Activated CD8-positive, alpha-beta memory T cell treated with anti-CD3 and anti-CD28 coated beads, Interleukin-2, amount 10 ng/mL, durations not matched to agents 7 days and 5 days (primary cell): ENCODE results near the gene MAGOH. TPM values are rescaled to one million over a fixed set of nuclear protein-coding genes. Genes with fewer than 3 reads are reported as not detected.
"Not testable (repeated sequence)": the region's sequence is repeated elsewhere in the genome, so short reads cannot be mapped to it uniquely, and the experiment has no call there.

Experiments used
- ATAC-seq: fragments of 150-1000 bp; cut with Tn5 transposase; one replicate; pipeline ENCODE4 v1.10.0; 2021; ENCODE audit warnings: moderate library complexity
- CTCF ChIA-PET: fragments of 350-600 bp; sonication (Branson Sonifier 250); formaldehyde crosslinking; loops from one replicate; lab custom pipeline; 2021; ENCODE audit warnings: antibody characterized with exemption; lab: Charles Lee
- DNase-seq: peaks from one replicate; pipeline ENCODE4 v3.0.0-alpha.2; 2020
- H3K27ac Mint-ChIP-seq: one replicate; pipeline ENCODE4 v1.8.0; 2021; ENCODE audit warnings: mild to moderate bottlenecking, mixed read lengths
- H3K27me3 Mint-ChIP-seq: one replicate; pipeline ENCODE4 v1.8.0; 2021; ENCODE audit warnings: mixed read lengths
- H3K36me3 Mint-ChIP-seq: one replicate; pipeline ENCODE4 v1.8.0; 2021; ENCODE audit warnings: mild to moderate bottlenecking, mixed read lengths
- H3K4me1 Mint-ChIP-seq: one replicate; pipeline ENCODE4 v1.8.0; 2021; ENCODE audit warnings: mixed read lengths
- H3K4me3 Mint-ChIP-seq: one replicate; pipeline ENCODE4 v1.8.0; 2021; ENCODE audit warnings: mild to moderate bottlenecking, moderate library complexity, mixed read lengths
- H3K9me3 Mint-ChIP-seq: one replicate; pipeline ENCODE4 v1.8.0; 2022; ENCODE audit warnings: low read depth, mixed read lengths
- total RNA-seq, 2 experiments: library from RNA; stranded (reverse); gene quantifications; one replicate each; pipeline ENCODE4 v1.2.3, GENCODE V29; 2021

Gene MAGOH
- total RNA-seq, 2 experiments from 2014 or later = 72.9 to 80.1 TPM

DNA sequence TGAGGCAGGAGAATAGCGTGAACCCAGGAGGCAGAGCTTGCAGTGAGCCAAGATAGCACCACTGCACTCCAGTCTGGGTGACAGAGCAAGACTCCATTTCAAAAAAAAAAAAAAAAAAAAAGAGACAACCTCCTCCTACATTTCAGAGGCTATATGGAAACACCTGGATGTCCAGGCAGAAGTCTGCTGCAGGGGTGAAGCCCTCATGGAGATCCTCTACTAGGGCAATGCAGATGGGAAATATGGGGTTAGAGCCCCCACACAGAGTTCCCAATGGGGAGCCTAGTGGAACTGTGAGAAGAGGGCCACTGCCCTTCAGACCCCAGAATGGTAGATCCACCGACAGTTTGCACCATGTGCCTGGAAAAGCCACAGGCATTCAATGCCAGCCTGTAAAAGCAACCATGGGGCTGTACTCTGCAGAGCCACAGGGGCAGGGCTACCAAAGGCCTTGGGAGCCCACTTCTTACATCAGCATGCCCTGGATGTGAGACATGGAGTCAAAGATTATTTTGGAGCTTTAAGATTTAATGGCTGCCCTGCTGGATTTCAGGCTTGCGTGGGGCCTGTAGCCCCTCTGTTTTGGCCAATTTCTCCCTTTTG is 32.1 kb downstream of the MAGOH start:
- H3K27me3 Mint-ChIP-seq = not testable (repeated sequence)

DNA sequence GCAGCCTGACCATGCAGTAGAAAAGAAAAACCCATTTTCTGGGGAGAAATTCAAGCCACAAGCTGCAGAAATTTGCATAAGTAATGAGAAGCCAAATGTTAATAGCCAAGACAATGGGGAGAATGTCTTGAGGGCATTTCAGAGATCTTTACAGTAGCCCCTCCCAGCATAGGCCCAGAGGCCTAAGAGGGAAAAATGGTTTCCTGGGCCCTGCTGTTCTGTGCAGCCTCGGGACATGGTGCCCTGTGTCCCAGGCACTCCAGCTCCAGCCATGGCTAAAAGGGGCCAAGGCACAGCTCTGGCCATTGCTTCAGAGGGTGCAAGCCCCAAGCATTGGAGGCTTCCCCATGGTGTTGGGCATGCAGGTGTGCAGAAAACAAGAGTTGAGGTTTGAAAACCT is 32.8 kb downstream of the MAGOH start:
- H3K4me1 Mint-ChIP-seq, H3K27me3 Mint-ChIP-seq, CTCF ChIA-PET, DNase-seq, ATAC-seq, H3K27ac Mint-ChIP-seq, H3K4me3 Mint-ChIP-seq: not testable (repeated sequence)
- Mint-ChIP-seq H3K9me3 (peaks cover 15% of the 10 kb centered on the region), H3K36me3 (peaks cover 74% of the 10 kb centered on the region)

More for the DNA sequence above, 32.1 kb downstream of the MAGOH start:
- DNase-seq, ATAC-seq, H3K4me3 Mint-ChIP-seq, H3K27ac Mint-ChIP-seq, CTCF ChIA-PET, H3K4me1 Mint-ChIP-seq: not testable (repeated sequence)
- Mint-ChIP-seq H3K9me3 (peaks cover 15% of the 10 kb centered on the region), H3K36me3 (peaks cover 73% of the 10 kb centered on the region)

DNA sequence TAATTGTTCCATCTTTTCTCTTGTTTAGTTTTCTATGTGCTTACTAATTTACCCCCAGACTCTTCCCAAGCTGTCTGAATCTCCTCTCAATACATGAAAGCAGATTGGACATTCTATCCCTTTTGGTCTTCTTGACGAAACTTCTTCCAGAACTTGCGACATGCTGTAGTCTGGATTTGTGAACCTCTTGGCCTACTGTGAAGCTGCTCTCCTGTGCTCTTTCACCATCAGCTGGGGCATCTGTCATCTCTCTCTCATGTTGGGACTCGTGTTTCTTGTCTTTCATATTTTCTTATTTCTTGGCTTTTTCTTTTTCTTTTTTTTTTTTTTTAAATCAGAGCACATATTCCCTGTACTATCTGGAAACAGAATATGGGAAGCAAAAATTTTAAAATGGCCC is 34.9 kb downstream of the MAGOH start:
- Mint-ChIP-seq H3K4me3 (no peak overlapping the region), H3K27me3 (no peaks in the 10 kb centered on the region), H3K4me1 (peaks cover 4% of the 10 kb centered on the region), H3K9me3 (peaks cover 15% of the 10 kb centered on the region), H3K36me3 (peaks cover 61% of the 10 kb centered on the region), H3K27ac (no peak overlapping the region)
- DNase-seq (no peak), ATAC-seq (no peak)
- CTCF ChIA-PET = interaction anchor here (0.9 kb wide), 1 partner anchor 21 kb away, joined by 4 read pairs; no protein-coding TSS in a partner anchor

DNA sequence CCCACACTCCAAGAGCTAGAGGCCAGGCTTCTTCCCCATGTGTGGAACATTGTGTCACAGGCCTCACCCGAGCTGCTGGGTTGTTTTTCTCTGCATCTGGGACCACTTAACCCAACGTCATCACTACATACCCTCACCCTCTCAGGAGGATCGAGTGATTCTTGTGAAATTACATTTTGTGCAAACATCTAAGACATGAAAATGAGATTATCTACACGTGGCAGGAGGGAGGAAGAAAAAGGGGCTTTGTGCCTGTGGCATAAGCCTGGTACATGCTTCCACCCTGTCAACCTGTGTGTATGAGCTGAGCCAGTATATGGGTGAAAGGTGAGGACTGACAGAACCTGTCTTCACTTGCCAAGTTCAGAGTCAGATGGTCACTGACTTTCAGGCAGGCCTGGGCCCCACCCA is 40.1 kb downstream of the MAGOH start:
- DNase-seq (no peak), ATAC-seq (no peak)
- H3K27me3 Mint-ChIP-seq = no peaks in the 10 kb centered on the region
- H3K4me3 Mint-ChIP-seq = peak overlapping the region; percentile 89
- H3K27ac Mint-ChIP-seq = peak overlapping the region; percentile 97
- H3K36me3 Mint-ChIP-seq = peaks cover 22% of the 10 kb centered on the region
- CTCF ChIA-PET = interaction anchor here (1.1 kb wide), 2 partner anchors 16 to 279 kb away, joined by 3 read pairs; no protein-coding TSS in a partner anchor
- H3K9me3 Mint-ChIP-seq = no peaks in the 10 kb centered on the region
- H3K4me1 Mint-ChIP-seq = peaks cover 27% of the 10 kb centered on the region

DNA sequence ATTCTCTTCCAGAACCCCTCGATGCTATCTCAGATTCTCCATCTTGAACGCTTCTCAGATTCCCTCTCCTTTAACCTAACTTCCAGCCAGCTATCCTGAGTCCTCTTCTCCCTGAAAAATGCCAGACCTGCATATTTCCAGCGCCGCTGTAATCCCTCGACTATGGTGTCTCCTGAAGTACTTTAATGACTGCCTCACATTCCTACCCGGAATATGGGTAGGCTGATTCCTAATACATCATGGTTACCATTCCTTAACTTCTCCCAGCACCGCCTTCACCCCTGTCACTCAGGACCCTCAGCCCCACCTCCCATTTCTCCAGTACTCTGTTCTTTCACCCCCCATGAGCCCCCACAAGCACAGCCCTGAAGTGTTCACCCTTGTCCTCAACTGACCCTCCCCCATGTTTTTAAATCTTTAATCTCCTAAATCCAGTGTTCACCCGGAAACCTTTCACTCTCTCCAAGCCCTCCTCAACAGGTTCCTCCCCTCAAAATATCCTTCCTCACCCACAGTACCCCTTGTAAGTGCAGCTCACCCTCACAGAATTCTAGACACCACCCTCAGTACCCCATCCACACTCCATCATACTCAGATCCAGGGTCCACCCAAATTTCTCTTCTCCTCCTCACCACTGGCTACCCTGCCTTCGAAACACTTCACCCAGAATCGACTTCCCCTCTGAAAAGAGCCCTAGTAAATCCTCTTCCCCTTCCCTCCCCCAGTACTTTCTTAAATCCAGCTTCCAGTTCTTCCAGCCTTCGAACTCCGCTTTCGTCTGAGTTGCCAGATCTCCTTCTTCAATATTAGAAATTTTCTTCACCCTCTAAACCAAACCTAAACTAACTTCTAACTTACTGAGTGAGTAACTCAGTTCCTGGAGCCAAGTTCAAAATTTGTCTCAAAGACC is 40.8 kb downstream of the MAGOH start:
- no peak for ATAC-seq
- CTCF ChIA-PET = interaction anchor here (1.0 to 1.1 kb wide), 2 partner anchors 16 to 19 kb away, joined by 3 read pairs; no protein-coding TSS in a partner anchor
- Mint-ChIP-seq H3K27ac (peak overlapping the region; percentile 97), H3K4me3 (peak overlapping the region; percentile 89), H3K36me3 (peaks cover 17% of the 10 kb centered on the region), H3K4me1 (peaks cover 27% of the 10 kb centered on the region), H3K9me3 (no peaks in the 10 kb centered on the region), H3K27me3 (no peaks in the 10 kb centered on the region)
- DNase-seq = no peak

DNA sequence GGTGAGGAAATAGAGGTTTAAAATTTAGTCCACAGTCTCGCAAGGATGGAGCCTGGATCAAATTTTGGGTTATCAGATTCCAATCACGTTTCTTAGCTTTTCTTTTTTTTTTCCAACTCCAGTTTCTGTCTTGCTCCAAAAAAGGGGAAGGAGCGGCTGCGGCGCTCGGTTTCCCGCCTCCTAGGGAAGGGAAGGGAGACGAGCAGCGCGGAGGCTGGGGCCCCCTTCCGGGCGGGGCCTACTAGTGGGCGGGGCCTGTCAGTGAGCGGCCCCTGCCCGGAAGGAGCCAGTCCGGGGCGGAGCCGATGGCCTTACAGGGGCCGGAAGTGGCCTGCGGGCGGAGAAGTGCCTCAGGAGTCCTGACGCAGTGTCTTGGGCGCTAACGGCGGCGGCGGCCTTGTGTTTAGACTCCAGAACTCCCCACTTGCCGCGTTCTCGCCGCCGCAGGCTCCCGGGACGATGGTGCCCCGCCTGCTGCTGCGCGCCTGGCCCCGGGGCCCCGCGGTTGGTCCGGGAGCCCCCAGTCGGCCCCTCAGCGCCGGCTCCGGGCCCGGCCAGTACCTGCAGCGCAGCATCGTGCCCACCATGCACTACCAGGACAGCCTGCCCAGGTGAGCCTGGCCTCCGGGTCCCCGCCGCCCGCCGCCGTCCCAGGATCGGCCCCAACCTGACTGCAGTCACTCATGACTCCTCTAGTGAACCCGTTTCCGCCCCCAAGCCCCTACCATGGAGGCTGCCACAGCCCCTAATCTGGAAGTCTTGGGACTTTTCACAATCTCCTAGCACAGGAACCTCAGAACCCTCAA is 41.6 kb downstream of the MAGOH start, which contains the start of gene CPT2:
CPT2 (plus strand) TSS at position 340 of the 806 bp plus-strand sequence; CDS start at position 460, 120 bp downstream.
- DNase-seq (peak; percentile 97), ATAC-seq (peak; percentile 99)
- H3K4me3 Mint-ChIP-seq = peak within 1 kb of the TSS; percentile 89
- H3K9me3 Mint-ChIP-seq = no peaks in the 10 kb centered on the region
- H3K36me3 Mint-ChIP-seq = peaks cover 12% of the 10 kb centered on the region
- H3K4me1 Mint-ChIP-seq = peaks cover 27% of the 10 kb centered on the region
- H3K27me3 Mint-ChIP-seq = no peaks in the 10 kb centered on the region
- CTCF ChIA-PET = interaction anchor here (1.0 to 1.7 kb wide), 2 partner anchors 11 to 20 kb away, joined by 3 to 15 read pairs; no protein-coding TSS in a partner anchor
- peak within 1 kb of the TSS; percentile 97 for H3K27ac Mint-ChIP-seq

DNA sequence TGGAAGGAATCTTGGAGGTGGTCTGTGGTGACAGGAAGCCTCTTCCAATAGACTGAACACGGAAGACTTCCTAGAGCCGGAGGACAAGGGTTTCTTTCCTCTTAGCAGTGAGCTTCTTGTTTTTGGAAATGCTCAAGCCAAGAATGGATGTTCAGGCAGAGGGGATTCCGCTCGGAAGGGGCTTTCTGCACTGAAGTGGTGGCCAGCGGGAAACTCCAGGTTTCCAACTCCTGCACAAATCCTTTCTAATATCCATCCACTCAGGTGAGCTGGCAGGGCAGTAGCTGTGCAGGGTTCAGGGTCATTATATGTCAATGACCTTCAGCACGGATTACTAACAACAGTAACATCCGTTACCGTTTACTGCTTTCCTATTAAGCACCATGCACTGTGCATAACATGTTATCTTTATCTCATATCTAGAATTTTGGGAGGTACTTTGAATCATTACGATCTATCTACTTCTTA is 42.3 kb downstream of the MAGOH start:
- ATAC-seq (peak; percentile 3), DNase-seq (no peak)
- CTCF ChIA-PET = interaction anchor here (1.7 kb wide), 1 partner anchor 10 kb away, joined by 15 read pairs; no protein-coding TSS in a partner anchor
- Mint-ChIP-seq H3K36me3 (peaks cover 10% of the 10 kb centered on the region), H3K27ac (peak overlapping the region; percentile 87), H3K4me3 (peak overlapping the region; percentile 89), H3K4me1 (peaks cover 27% of the 10 kb centered on the region), H3K27me3 (no peaks in the 10 kb centered on the region), H3K9me3 (no peaks in the 10 kb centered on the region)

DNA sequence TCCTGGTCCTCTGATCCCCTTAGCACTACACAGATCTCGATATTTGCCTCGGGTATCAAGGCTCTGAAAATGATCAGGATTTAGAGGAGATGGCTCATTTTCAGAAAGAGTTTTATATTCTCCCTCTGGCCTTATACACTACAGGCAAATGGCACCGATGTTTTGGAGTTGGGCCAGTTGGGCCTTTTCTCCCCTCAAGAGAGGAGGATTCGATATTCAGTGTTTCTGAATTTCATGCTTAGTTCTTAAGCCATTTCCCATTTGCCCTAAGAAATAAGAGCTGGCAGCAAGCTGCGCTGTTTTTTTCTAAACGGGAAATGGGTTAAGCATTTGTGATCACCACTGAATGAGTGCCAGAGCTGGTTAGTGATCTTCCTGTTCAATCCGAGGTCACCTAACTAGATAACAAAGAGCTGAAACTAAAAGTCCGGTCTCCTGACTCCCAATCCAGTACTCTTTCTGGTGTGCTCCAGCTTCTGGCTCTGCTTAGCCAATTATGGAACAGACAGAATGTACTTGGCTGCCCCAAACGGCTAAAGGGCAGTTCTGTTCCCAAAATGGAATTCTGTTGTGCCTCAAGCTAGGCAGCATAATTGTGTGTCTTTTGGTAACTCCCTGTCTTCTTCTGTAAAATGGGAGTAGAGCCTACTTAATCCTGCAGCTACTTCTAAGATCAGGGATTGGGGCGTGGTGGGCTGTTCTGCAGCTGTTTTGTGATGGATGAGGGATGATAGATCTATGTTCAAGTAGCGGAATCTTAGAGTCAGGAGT is 42.9 kb downstream of the MAGOH start:
- peak overlapping the region; percentile 67 for H3K27ac Mint-ChIP-seq
- ATAC-seq (no peak), DNase-seq (no peak)
- H3K9me3 Mint-ChIP-seq = no peaks in the 10 kb centered on the region
- peaks cover 27% of the 10 kb centered on the region for H3K4me1 Mint-ChIP-seq
- H3K36me3 Mint-ChIP-seq = peaks cover 7% of the 10 kb centered on the region
- H3K27me3 Mint-ChIP-seq = peaks cover 3% of the 10 kb centered on the region
- H3K4me3 Mint-ChIP-seq = no peak overlapping the region
- CTCF ChIA-PET = interaction anchor here (1.2 to 1.7 kb wide), 4 partner anchors 10 to 25 kb away, joined by 3 to 15 read pairs (median 8); no protein-coding TSS in a partner anchor

DNA sequence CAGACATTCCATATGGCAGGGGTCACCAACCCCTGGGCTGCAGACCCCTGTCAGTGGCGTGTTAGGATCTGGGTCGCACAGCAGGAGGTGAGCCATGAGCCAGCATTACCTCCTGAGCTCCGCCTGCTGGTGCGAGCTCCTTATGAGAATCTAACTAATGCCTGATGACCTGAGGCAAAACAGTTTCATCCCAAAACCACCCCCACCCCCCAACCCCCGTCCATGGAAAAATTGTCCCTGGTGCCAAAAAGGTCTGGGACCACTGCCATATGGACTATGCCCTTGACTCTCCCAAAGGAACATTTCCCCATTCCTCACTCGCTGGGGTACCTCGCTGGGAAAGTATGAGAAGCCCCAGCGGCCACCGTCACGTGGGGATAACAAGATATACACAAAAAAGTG is 48.1 kb downstream of the MAGOH start:
- Mint-ChIP-seq H3K27ac (no peak overlapping the region), H3K9me3 (no peaks in the 10 kb centered on the region), H3K36me3 (no peaks in the 10 kb centered on the region), H3K4me3 (no peak overlapping the region), H3K4me1 (no peaks in the 10 kb centered on the region), H3K27me3 (peaks cover 11% of the 10 kb centered on the region)
- ATAC-seq (no peak), DNase-seq (no peak)
- CTCF ChIA-PET = no interaction called here

DNA sequence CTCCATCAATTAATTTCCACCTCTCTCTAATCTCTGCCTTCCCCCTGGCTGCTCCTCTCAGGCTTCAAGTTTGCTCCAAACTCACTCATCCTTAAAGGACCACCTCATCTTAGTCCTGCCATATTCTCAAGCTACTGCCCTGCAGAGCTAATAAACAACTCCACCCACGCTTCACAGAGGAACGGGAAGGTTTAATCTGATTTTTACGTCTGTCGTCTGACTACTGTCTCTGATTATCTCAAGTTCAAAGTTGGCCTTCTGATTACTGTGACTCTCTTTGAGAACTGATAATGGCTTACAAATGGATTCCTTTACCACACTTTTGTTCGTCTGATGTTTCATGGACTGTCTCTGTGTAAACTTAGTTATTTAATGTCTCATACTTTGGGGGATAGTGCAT is 49.3 kb downstream of the MAGOH start:
- ATAC-seq = no peak

DNA sequence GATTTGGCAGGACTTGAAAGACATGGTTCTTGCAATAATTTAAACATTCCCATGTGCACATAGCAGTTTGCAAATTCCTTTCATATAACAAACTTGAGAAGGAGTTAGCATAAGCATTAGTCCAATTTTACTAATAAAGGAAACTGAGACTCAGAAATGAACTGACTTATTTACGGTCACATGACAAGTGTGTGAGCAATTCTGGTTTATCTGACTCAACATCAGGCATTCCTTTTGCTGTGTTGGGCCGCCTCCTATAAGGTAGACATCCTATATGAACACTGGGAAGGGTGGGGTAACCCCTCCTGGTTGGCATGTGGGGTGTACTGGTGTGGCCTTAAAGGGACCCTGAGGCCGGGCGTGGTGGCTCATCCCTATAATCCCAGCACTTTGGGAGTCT is 50.2 kb downstream of the MAGOH start:
- ATAC-seq = no peak
- CTCF ChIA-PET = no interaction called here
- Mint-ChIP-seq H3K4me3 (no peak overlapping the region), H3K9me3 (no peaks in the 10 kb centered on the region), H3K27me3 (peaks cover 11% of the 10 kb centered on the region), H3K4me1 (no peaks in the 10 kb centered on the region), H3K36me3 (no peaks in the 10 kb centered on the region), H3K27ac (no peak overlapping the region)
- DNase-seq = no peak

More for the DNA sequence above, 49.3 kb downstream of the MAGOH start:
- H3K36me3 Mint-ChIP-seq = no peaks in the 10 kb centered on the region
- DNase-seq = no peak
- CTCF ChIA-PET = no interaction called here
- H3K9me3 Mint-ChIP-seq = no peaks in the 10 kb centered on the region
- peaks cover 11% of the 10 kb centered on the region for H3K27me3 Mint-ChIP-seq
- H3K4me3 Mint-ChIP-seq = no peak overlapping the region
- no peaks in the 10 kb centered on the region for H3K4me1 Mint-ChIP-seq
- H3K27ac Mint-ChIP-seq = no peak overlapping the region

DNA sequence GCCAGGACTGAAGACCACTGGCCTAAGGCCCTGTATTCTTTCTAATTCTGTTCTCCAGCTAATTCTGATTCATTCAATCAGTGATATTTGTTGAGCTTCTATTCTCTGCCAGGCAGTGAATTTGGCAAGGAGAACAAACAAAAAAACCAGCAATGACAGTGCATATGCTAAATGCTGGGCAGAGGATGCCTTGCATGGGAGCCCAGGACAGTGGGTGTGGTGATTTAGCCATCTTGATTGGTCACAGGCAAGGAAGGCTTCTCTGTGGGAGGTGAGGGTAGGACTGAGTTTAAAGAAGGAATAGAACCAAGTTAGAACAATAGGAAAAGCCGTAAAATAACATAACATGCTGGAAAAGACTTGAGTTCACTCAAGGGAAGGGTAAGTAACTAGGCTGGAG is 50.9 kb downstream of the MAGOH start:
- Mint-ChIP-seq H3K4me3 (no peak overlapping the region), H3K36me3 (no peaks in the 10 kb centered on the region), H3K27ac (no peak overlapping the region), H3K27me3 (peaks cover 11% of the 10 kb centered on the region), H3K9me3 (no peaks in the 10 kb centered on the region), H3K4me1 (no peaks in the 10 kb centered on the region)
- DNase-seq (no peak), ATAC-seq (no peak)
- CTCF ChIA-PET = interaction anchor here (1.5 to 1.7 kb wide), 3 partner anchors 14 to 266 kb away, joined by 5 to 6 read pairs (median 5); partner anchors contain the start of gene ECHDC2
